ENCODE measurements around the gene ZNF335. TPM values are rescaled to one million over a fixed set of nuclear protein-coding genes. Genes with fewer than 3 reads are reported as not detected.

ZNF335 gene
- total and polyA plus RNA-seq, 2 of the 13 experiments (the other 11 are each of a cell fraction or from before 2014, with no cell fraction given), result 9.7 to 13.7 TPM

DNA sequence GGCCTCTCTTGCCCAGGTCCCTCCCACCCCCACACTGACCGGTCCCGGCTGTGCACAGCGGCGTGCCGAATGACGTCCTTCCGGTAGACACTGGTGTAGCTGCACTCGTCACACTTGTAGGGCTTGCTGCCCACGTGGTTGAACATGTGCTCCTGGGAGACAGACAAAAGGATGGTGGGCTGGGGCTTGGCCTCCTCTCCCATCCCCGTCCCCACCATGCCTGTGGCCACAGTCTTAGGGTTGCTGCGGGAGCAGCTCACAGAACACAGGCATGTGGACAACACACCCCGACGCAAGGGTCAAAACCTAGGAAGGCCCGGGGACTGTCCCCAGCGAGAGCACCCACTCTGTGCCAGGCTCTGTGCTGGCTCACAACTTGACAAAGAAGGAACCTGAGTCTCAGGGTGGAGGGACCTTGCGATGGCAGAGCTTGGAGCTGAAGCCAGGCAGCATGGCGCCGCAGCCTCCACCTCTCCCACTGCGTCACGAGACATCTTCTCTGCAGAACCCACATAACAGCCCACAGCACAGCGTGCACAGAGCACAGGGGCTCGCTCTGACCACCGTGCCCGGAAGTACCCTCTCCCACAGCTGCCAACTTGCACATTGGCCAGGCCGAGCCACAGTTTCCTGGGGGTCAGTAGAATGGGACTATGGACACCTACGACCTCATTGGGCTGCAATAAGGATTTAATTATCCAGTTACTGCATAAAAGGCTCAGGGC, 9.8 kb downstream of the ZNF335 start:
- ChIA-PET POLR2A (interaction anchor here (0.7 to 2.4 kb wide), 4 partner anchors 18 to 72 kb away, joined by 3 to 6 read pairs (median 4); partner anchors contain the start of gene NEURL2), CTCF (ENCODE audit: low intra/inter-chr PET ratio, low total read pairs) (interaction anchor here (1.0 to 2.8 kb wide), 5 partner anchors 28 to 163 kb away, joined by 3 to 19 read pairs (median 14); partner anchors contain the start of gene PCIF1)
- DNase-seq (ENCODE audit: low spot score), result no peak
- no peak overlapping the region for H3K27ac ChIP-seq (ENCODE audit: extremely low read length, insufficient read depth, low read length)
- no peaks in the 10 kb centered on the region for H3K4me1 ChIP-seq (ENCODE audit: insufficient read depth, low read length)
- no peak overlapping the region for H3K4me3 ChIP-seq (replicated peaks in 1 of 3; ENCODE audit: insufficient read depth in 1 of 3, low read depth in 2 of 3, low read length in 3 of 3)
- no peaks in the 10 kb centered on the region for H3K79me2 ChIP-seq (ENCODE audit: insufficient read depth, low read length)
- ATAC-seq, result no peak
- intact Hi-C loops (cut with micrococcal nuclease; ENCODE audit: unreplicated experiment) (loop anchor here (2.0 kb wide), 1 partner anchor 137 kb away; no protein-coding TSS in a partner anchor), in situ Hi-C loops (cut with HindIII; ENCODE audit: extremely low pct_ligation_motif_present, low pct_unique_long_range_greater_than_20kb) (loop anchor here (5.0 kb wide), 1 partner anchor 70 kb away; the partner anchor contains the start of genes CTSA and NEURL2)
- no peaks in the 10 kb centered on the region for H4K20me1 ChIP-seq (ENCODE audit: insufficient read depth, low read length)
- no peak for FAIRE-seq
- no peaks in the 10 kb centered on the region for H3K9me3 ChIP-seq (ENCODE audit: low read length)
- H3K27me3 ChIP-seq (ENCODE audit: control insufficient read depth in 1 of 2, insufficient read depth in 2 of 2, low read length in 2 of 2), result no peaks in the 10 kb centered on the region
- no peak overlapping the region for H3K4me2 ChIP-seq (ENCODE audit: low read depth, low read length)
- BruUV-seq (replicated peaks), result no TSS peak
- no peak overlapping the region for H3K9ac ChIP-seq (ENCODE audit: insufficient read depth, low read depth, low read length)
- no peak overlapping the region for H2AFZ ChIP-seq (ENCODE audit: low read length)
- 95% methylated on average over 20 of the region's 26 CpGs for WGBS (ENCODE audit: low lambda C conversion rate)
- peaks cover 51 to 80% of the 10 kb centered on the region in 2 experiments for H3K36me3 ChIP-seq (replicated peaks in 1 of 2; ENCODE audit: control insufficient read depth in 1 of 2, insufficient read depth in 2 of 2, low read length in 2 of 2)
- TF ChIP-seq SRSF4 (IDR thresholded peaks at IDR 0.05; ENCODE audit: low read depth, low read length, poor library complexity, severe bottlenecking) (no peak), ATAD3A (CRISPR knock-in tag; IDR thresholded peaks at IDR 0.05) (0 out of 2 replicates have a peak, but pooled peaks have one; percentile 6), ZMYM4 (CRISPR knock-in tag; IDR thresholded peaks at IDR 0.05) (no peak), TEAD3 (CRISPR knock-in tag; optimal IDR thresholded peaks at IDR 0.05; ENCODE audit: borderline replicate concordance) (peak; percentile 29), ATM (IDR thresholded peaks at IDR 0.05; ENCODE audit: borderline replicate concordance) (no peak), AGO2 (optimal IDR thresholded peaks at IDR 0.05; ENCODE audit: low read depth, low read length) (peak; percentile 68), TAF15 (IDR thresholded peaks at IDR 0.05; ENCODE audit: low read depth, low read length, poor library complexity, severe bottlenecking) (no peak), POLR2AphosphoS2 (IDR thresholded peaks at IDR 0.05; ENCODE audit: low read depth, low read length) (0 out of 2 replicates have a peak, but pooled peaks have one; percentile 27), BORCS8-MEF2B (CRISPR knock-in tag; IDR thresholded peaks at IDR 0.05) (no peak), ZNF768 (CRISPR knock-in tag; IDR thresholded peaks at IDR 0.05) (0 out of 2 replicates have a peak, but pooled peaks have one; percentile 12), ATRX (CRISPR knock-in tag; IDR thresholded peaks at IDR 0.05; ENCODE audit: borderline replicate concordance) (no peak), ESRRA (CRISPR knock-in tag; IDR thresholded peaks at IDR 0.05; ENCODE audit: low read depth) (no peak)
- TF ChIP-seq, protein P1, sequence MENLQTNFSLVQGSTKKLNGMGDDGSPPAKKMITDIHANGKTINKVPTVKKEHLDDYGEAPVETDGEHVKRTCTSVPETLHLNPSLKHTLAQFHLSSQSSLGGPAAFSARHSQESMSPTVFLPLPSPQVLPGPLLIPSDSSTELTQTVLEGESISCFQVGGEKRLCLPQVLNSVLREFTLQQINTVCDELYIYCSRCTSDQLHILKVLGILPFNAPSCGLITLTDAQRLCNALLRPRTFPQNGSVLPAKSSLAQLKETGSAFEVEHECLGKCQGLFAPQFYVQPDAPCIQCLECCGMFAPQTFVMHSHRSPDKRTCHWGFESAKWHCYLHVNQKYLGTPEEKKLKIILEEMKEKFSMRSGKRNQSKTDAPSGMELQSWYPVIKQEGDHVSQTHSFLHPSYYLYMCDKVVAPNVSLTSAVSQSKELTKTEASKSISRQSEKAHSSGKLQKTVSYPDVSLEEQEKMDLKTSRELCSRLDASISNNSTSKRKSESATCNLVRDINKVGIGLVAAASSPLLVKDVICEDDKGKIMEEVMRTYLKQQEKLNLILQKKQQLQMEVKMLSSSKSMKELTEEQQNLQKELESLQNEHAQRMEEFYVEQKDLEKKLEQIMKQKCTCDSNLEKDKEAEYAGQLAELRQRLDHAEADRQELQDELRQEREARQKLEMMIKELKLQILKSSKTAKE (CRISPR knock-in tag; IDR thresholded peaks at IDR 0.05; ENCODE audit: borderline replicate concordance), result no peak
- TF ChIP-seq, protein P2, sequence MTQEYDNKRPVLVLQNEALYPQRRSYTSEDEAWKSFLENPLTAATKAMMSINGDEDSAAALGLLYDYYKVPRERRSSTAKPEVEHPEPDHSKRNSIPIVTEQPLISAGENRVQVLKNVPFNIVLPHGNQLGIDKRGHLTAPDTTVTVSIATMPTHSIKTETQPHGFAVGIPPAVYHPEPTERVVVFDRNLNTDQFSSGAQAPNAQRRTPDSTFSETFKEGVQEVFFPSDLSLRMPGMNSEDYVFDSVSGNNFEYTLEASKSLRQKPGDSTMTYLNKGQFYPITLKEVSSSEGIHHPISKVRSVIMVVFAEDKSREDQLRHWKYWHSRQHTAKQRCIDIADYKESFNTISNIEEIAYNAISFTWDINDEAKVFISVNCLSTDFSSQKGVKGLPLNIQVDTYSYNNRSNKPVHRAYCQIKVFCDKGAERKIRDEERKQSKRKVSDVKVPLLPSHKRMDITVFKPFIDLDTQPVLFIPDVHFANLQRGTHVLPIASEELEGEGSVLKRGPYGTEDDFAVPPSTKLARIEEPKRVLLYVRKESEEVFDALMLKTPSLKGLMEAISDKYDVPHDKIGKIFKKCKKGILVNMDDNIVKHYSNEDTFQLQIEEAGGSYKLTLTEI (CRISPR knock-in tag; conservative IDR thresholded peaks at IDR 0.05), result no peak
- TF ChIP-seq, protein P3, sequence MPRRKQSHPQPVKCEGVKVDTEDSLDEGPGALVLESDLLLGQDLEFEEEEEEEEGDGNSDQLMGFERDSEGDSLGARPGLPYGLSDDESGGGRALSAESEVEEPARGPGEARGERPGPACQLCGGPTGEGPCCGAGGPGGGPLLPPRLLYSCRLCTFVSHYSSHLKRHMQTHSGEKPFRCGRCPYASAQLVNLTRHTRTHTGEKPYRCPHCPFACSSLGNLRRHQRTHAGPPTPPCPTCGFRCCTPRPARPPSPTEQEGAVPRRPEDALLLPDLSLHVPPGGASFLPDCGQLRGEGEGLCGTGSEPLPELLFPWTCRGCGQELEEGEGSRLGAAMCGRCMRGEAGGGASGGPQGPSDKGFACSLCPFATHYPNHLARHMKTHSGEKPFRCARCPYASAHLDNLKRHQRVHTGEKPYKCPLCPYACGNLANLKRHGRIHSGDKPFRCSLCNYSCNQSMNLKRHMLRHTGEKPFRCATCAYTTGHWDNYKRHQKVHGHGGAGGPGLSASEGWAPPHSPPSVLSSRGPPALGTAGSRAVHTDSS (CRISPR knock-in tag; conservative IDR thresholded peaks at IDR 0.05), result no peak

Measured in HepG2 (cell line).